Stimulated activated naive CD4-positive, alpha-beta T cell treated with Interleukin-2 at 50 U/mL for 16 hours (primary cell): ENCODE results near the gene SLC17A7.

Source experiments
- DNase-seq: peaks from one replicate; lab custom pipeline; 2025; lab: John Stamatoyannopoulos, UW

The SLC17A7 gene

DNA sequence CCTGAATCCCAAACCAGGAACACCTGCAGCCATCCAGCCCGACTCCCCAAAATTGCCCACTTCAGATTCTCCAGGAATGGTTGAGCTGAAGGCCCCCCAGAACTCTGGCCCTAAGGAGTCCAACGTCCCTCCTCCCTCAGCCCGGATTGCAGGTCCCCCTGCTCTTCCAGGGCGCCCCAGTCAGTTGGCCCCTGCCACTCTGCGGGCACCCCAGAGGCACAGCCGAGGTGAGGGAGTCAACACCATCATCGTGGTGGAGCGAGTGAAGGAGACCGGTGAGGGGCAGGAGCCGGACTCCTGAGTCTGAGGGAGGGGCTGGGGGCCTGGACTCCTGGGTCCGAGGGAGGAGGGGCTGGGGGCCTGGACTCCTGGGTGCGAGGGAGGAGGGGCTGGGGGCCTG, 14.0 kb downstream of the SLC17A7 start:
- no peak for DNase-seq

DNA sequence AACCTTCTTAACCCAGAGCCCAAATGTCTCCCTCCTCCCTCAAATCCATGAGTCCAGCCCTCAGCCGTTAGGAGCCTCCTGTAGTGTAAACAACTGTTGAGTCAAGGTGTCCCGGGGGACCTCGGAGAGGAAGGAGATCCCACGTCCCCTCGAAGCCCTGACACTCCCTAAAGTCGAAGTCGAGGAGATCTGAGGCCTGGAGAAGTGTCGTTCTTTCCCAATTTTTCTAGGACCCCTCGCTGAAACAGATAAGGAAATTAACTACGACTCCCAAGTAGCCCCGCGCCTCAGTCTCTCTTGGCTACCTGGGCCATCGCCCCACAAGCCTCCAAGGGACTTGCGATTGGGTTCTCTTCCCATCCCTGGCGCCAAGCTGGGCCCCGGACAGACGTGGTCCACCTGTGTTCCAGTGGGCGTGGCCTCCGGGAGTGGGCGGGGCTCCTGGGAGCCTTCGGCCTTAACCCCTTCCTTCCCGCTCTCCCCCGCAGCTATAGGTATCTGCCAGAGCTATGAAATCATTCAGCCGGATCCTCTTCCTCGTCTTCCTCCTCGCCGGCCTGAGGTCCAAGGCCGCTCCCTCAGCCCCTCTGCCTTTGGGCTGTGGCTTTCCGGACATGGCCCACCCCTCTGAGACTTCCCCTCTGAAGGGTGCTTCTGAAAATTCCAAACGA, 15.3 kb downstream of the SLC17A7 start:
- no peak for DNase-seq

DNA sequence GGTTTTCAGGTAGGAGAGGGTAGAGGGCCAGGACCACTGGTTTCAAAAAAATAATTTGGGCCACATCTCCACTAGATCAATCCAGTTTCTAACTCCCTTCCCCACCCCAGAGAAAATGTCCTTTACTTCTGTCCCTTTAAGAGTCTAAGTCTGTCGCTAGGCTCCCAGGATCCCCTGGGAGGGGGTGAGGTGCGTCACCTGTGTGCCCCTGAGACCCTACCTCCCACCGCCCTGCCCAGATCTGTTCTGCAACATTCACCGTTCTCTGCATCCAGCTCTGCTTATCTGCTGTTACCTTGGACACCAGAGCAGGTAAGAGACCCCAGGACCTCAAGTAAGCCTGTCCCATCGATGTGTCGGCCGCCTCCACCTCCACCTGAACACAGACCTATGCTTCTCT, 16.1 kb downstream of the SLC17A7 start, which contains the start of gene GFY:
Gene GFY, plus strand, starts transcription at position 211 of the 400 bp plus-strand sequence. CDS start 1,043 bp downstream, outside the sequence.
- DNase-seq: no peak

DNA sequence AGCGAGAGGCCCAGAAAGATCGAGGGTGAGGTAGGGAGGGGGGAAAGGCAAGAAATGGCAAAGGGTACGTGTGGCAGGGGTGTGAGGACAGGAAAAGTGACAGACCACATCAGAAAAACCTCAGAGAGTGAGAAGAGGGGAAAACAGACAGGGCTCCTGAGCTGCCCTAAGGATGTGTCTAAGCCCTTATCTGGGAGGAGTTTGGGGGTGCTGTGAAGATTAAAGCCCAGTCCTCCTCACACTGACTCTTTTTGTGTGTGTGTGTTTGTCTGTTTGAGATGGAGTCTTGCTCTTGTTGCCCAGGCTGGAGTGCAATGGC, 17.4 kb downstream of the SLC17A7 start:
- DNase-seq: no peak

DNA sequence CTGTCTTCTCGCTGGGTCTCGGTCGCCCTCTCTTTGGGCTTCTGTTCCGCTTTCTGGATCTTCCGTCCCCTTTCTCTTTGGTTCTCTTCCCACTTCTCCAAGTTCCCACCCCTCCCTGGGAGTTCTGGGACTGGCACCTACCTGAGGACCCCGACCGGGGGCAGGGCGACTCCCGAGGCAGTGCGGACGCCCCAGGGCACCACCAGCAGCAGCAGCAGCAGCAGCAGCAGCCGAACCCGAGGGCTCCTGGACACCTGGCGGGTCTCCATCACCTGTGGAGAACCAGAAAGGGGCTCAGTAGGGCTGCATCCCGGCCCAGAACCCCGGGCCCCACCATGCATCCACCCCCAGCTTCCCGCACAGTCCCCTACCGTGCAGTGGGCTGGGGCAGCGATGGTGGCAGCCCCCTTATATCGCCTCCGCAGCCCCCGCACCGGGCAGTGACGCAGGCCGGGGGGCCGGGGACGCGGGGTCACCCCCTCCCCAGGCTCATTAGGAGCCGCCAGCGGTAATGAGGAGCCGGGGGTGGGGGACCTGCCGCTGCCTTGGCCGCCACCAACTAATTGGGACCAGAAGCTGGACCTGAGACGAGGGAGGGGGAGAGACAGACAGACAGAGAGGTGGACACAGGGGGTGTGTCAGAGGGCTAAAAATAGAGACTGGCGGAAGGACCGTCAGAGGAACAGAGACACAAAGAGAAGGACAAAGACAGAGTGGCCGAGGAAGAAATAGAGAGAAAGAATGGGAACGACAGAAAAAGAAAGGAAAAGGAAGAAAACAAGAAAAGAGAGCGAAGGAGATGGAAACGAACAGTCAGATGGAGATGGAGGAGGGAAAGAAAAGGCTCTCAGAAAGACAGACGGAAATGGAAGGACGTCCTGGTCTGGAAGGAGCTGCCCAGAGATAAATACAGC, 18.0 kb downstream of the SLC17A7 start, which contains the start of gene PTH2:
Gene PTH2, minus strand, starts transcription at position 371 of the 914 bp plus-strand sequence. Its CDS starts 102 bp downstream, at position 269.
- DNase-seq: no peak

DNA sequence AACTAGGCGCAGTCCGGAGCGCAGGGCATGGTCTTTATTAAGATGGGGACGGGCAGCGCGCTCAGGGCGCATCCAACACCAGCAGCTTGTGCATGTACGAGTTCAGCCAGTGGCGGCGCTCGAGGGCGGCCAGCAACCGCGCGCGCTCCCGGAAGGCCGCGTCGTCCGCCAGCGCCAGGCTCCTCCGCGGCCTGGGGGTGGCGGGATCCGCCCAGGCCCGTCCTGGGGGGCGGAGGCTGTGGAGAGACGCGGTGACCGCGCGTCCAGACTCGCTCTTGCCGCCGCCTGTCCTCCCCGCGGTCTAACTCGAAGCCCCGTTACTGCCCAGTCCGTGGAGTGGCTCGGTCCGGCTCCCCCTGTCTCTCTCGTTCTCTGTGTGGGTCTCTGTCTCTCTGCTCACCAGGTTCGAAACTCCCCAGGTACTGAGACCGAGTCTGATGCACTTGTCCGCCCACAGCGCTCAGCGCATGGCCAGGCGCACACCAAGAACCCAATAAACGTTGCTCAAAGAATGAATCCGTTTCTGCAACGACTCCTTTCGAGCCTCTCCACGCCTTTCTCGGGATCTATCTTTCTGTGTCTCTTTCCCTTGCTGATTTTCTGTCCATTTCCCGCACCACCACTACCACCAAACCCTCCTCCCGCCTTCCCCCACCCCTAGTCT, 18.8 kb downstream of the SLC17A7 start:
- peak; percentile 28 for DNase-seq

DNA sequence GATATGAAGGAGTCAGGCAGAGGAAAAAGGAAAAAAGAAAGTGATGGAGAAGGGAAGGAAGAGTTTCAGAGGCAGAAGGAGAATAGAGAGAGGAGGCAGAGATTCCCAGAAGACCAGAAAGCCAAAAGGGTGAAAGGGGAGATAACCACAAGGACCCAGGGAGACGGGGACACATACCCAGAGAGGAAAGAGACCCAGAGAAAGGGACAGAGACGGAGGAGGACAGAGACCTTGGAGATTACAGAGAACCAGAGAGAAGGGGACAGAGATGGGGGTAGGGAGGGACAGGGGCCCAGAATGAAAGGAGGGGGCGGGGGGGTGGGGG, 19.5 kb downstream of the SLC17A7 start:
- no peak for DNase-seq

DNA sequence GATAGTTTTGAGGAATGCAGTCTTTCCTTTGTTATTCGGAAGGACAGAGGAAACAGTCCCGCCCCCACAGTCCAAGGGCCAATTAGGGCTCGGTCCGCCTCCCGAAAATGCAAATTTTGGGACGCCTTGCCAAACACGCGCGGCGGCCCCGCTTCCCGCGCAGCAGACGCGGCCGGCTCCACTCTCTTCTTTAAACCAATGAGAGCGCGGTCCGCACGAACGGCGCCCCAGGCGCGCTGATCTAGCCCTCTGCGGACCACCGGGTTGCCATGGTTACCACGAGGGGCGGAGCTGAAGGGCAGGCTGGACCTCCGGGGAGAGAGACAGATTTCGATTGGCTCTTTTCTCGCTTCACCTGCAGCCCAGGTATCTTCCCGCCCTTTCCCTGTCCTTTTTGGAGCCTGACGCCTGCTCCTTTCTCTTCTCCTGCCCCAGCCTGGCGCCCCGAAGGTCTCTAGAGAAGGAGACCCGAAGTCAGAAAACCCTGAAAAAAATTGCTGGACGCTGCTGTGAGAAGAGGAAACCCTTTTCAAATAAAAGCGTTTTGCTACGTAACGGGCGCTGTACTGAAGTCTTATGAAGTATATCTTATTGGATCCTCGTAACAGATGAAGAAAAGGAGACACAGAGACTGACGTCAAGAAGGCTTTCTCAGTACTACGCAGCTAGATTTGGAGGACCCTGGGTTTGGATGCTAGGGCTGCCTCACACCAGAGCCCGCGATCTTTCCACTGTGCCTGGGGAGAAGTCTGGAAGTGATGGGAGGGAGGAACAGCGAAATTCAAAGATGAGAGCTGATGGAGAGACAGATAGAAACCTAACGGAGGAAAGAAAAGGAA, 20.1 kb downstream of the SLC17A7 start:
- DNase-seq: peak; percentile 10

DNA sequence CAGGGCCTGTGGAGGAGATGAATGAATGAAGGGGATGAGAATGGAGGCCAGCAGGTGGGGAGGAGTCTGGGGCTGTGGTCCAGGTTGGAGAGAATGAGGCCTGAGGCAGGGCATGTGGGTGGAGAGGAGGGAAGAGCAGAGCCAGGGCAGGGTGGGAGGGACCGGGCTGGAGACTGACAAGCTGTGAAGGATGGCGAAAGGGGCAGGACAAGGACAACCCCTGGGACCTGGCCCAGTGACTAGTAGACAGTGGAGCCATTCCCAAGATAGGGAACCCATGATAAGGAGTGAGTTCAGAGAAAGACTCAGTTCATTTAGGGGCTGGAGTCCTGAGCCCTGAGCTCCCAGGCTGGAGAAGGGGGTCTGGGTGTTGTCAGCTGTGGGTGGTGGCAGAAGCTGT, 21.1 kb downstream of the SLC17A7 start:
- no peak for DNase-seq

DNA sequence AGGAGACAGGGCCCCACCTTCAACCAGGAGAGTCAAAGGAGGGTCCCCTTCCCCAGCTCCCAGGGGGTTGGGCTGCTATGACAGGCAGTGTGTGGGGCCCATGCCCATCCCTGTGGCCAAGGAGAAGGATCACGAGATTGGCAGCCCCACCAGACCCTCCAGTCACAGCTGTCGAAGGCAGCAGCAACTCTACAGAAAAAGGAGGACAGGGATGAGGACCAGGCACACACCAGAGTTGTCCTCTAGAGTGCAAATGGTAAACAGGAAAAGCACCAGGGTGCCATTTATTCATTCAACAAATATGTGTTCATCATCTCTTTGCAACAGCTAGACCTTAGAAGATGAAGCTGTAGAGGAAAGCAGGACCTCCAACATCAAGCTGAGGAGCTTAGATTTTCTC, 22.2 kb downstream of the SLC17A7 start:
- DNase-seq: no peak

DNA sequence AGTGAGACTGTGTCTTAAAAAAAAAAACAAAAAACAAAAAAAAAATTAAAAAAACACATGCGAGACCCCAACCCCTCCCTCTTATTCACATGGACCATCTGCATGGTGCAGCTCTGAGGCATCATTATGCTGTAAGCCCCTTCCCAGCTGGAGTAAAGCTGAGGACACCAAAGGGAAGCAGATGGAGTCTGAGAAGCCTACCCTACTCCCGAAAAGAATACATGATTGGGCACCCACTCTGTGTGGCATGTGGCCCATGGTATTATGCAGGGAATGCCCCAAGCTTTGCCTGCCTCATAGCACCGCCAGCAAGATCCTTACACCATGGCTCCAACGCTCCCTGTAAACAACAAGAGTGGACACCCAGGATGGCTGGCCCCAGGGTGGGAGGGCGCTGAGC, 22.8 kb downstream of the SLC17A7 start:
- DNase-seq: no peak

DNA sequence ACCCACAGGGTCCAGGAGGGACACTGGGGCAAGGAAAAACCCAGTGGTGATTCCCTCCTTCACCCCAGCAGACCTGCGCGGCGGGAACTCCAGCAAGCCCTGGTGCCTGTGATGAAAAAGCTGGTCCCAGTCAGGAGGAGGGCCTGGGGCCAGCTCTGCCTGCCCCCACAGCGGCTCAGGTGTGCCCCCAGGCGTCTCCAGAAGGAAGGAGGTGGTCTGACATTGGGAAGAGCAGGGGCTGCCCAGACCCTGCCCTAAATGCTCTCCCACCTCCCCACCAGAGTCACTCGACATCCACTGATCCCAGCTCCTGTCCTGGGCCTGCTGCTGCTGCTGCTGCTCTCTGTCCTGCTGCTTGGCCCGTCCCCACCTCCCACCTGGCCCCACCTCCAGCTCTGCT, 24.2 kb downstream of the SLC17A7 start:
- no peak for DNase-seq

DNA sequence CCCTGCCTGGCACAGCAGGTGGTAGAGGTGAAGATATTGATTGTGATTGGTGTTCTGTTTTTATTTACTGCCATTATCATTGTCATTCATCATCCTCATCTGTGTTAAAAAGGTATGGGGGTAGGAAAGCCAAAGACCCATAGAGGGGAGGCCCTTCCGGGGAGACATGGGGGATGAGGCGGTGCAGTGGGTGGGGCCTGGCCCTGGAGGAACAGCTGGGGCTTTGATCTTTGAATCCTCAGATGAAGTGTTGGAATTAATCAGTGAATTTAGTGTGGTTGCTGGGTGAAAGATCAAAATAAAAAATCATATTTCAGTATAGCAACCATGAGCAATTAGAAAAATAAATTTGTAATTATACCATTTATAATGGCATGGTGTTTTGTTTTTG, 25.5 kb downstream of the SLC17A7 start:
- no peak for DNase-seq

DNA sequence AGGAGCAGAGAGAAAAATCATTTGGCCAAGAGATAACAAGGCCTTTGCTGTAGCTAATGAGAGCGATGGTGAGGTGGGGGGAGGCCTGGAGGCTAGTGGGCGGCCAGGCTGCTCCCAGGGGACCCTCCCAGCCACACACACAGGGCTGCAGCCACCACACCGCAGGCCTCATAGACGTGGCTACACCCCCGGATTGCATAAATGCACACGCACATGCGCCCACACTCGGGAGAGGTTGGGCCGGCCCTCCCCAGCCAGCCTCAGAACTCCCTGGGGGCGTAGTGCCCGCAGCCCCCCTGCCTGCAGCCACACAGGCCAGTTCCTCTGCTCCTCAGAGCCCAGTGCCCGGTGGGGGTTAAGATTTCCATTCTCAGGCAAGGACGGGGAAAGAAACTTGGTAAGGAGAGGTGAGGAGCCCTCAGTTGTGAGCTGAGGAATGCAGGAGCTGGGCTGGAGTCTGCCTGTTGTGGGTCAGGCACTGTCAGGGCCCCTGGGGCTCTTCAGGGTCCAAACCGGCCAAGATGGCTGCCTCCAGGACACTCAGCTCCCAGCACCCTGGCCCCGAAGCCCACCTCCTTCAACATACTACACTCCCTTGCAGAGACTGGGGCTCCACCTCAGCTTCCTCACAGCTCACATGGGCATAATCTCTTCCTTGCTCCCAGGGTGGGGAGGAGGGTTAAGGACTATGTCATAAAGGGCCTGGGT, 26.1 kb downstream of the SLC17A7 start:
- no peak for DNase-seq

DNA sequence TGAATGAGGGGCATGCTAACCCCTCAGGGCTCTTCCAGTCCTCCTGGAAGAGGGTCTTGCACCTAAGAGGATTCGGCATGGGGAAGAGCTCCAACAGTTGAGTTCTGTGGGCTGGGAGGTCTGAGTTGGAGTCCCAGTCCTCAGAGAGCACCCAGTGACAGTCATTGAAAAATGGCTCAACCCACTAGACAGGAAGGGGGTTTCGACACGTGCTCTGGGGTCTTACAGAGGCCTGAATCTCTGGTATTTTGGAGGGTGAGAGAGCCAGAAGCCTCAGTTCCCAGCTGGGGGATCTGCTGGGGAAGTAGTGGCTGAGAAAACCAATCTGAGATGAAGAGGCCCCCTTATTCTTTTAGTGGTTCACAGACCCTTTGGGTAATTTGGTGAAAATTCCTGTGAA, 27.1 kb downstream of the SLC17A7 start:
- DNase-seq: no peak

DNA sequence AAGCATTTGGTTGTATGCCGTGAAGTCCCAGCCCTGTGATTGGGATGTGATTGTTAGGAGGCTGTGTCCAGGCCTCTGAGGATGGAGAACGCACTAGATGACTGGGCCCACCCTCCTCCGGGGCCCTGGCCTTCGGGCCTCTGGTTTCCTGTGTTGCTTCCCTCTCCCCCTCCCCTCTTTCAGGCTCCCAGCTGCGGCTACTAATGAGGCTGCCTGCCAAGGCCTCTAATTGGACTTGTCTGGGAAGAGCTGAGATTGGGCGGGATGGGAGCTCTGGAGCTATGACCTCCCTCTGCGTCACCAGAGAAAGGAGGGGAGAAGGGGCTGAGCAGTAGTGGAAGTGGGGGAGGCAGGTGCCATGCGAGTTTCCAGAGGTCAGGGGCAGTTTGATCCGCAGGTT, 28.0 kb downstream of the SLC17A7 start:
- DNase-seq: no peak

DNA sequence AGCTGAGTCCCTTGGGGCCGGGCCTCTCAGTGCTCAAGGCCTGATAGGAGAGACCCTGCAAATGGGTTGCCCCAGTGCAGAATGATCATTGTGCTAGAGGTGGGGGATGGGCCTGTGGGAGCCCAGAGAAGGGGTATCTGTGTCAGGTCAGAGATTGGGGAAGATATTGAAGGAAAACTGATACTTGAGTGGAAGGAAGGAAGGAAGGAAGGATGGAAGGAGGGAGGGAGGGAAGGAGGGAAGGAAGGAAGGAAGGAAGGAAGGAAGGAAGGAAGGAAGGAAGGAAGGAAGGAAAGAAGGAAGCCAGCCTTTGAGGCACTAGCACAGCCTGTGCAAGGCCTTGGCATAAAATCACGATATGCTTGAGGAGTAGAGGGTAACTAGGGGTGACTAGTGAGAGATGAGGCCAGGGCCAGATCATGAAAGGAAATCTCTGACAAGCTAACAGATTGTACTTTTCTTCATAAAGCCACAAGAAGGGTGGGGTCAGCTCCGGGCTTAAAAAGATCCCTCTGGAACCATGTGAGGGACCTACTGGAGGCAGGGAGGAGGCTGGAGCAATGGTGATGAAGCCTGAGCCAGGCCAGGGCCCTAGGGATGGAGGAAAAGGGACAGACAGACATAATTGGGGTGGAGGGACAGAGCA, 29.5 kb downstream of the SLC17A7 start:
- DNase-seq: no peak

DNA sequence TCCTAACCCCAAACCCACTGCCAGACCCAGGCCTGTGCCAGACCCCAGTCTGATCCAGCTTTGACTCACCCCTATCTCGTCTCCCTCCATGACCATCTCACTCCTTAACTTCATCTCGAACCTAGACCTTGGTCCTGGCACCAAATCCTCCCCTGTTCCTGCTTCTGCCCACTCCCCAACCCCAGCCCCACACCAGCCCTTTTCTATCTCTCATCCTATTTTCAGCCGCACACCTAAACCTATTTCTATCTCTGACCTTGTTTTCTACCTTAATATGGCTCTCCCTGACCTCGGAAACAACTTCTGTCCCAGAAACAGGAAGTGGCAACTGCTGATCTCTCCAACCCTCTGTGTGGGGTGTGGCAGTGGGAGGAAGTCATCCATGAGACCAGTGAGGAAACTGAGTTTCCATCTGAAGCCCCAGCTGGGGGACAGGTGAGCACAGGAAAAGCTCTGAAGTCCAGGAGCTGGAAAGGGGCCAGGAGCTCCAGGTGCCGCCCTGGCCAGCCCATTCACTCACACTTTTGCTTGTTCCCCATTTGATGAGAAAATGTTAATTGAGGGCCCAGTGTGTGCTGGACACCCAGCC, 31.8 kb downstream of the SLC17A7 start:
- DNase-seq: no peak

DNA sequence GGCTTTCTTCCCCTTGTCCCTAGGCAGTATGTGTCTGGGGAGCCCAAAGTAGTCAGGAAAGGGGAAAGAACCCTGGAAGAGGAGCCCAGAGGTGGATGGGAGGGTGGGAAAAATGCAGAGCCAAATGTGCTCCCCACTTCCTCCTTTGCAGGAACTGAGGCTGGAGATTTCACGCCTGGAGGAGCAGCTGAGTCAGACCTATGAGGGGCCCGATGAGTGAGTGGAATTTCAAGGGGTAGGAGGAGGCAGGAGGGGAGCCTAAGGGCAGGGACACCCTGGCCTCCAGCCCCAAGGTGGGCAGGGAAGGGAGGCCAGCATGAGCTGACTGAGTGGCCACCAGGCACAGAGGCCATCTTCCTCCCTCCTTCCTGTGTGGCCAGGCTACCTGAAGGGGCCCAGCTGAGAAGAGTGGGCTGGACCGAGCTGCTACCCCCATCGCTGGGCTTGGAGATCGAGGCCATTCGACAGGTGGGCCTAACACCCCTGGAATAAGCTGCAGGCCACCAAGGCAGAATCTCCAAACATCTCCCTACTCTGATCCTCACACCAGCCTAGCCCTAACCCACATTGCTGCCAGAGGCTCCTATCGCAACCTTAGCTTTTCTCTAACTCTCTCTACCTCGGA, 32.4 kb downstream of the SLC17A7 start:
- no peak for DNase-seq

DNA sequence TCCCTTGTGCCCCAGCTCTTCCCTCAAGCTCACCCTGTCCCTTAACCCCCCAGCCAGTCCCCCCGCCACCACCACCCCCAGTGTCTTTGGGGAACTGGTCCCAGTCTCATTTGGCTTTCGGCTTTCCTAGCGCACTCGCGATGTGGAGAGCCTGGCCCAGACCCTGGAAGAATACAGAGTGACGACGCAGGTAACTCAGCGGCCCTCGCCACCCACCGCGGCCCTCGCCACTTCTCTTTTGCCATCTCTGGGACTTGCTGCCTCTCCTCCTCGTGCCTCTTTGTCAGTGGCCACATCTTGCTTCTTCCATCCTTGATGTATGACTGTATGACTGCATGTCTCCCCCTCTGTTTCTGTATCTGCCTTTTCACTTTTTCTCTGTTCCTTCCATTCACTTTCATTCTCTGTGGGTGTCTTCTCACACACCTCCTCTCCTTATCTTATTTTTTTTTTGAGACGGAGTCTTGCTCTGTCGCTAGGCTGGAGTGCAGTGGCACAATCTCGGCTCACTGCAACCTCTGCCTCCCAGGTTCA, 33.8 kb downstream of the SLC17A7 start:
- DNase-seq: no peak
